Muscle layer of duodenum (tissue), 2 donors: Measurements from ENCODE around the gene SH3RF3.

Experiments used
- H3K27ac ChIP-seq: one replicate; pipeline ENCODE4 v1.7.0; 2013; ENCODE audit warnings: mild to moderate bottlenecking, low read length
- H3K27me3 ChIP-seq: one replicate; pipeline ENCODE4 v1.7.0; 2013; ENCODE audit warnings: low read depth, mild to moderate bottlenecking, control low read depth, low read length
- H3K36me3 ChIP-seq, 2 donors: one replicate each; pipeline ENCODE4 v1.7.0; 2013; ENCODE audit warnings: low read length in 2 of 2, control low read depth in 1 of 2, mild to moderate bottlenecking in 1 of 2; ENCODE audit not compliant: insufficient read depth in 2 of 2, control insufficient read depth in 1 of 2
- H3K4me1 ChIP-seq, 2 donors: one replicate each; pipeline ENCODE4 v1.7.0; 2013; ENCODE audit warnings: low read length in 2 of 2, mild to moderate bottlenecking in 2 of 2, control low read depth in 1 of 2, moderate library complexity in 1 of 2; ENCODE audit not compliant: insufficient read depth in 2 of 2, control insufficient read depth in 1 of 2
- H3K4me3 ChIP-seq, 2 donors: one replicate each; pipeline ENCODE4 v1.7.0; 2013; ENCODE audit warnings: low read length in 2 of 2, low read depth in 1 of 2, mild to moderate bottlenecking in 1 of 2
- H3K9me3 ChIP-seq, 2 donors: one replicate each; pipeline ENCODE4 v1.7.0; 2013; ENCODE audit warnings: low read length in 2 of 2, control low read depth in 1 of 2, mild to moderate bottlenecking in 1 of 2; ENCODE audit not compliant: control insufficient read depth in 1 of 2
- donor health status: healthy.

Gene SH3RF3

GRCh38 chr2:109342256-109342850 is 213.3 kb downstream of the SH3RF3 start:
- no peaks in the 10 kb centered on the region for H3K4me1 ChIP-seq
- no peaks in the 10 kb centered on the region for H3K27me3 ChIP-seq
- H3K27ac ChIP-seq = no peak overlapping the region
- H3K36me3 ChIP-seq = no peaks in the 10 kb centered on the region
- no peak overlapping the region for H3K4me3 ChIP-seq
- H3K9me3 ChIP-seq = no peaks in the 10 kb centered on the region

GRCh38 chr2:109342930-109343329 is 213.9 kb downstream of the SH3RF3 start:
- no peaks in the 10 kb centered on the region for H3K4me1 ChIP-seq
- H3K27me3 ChIP-seq = no peaks in the 10 kb centered on the region
- H3K36me3 ChIP-seq = no peaks in the 10 kb centered on the region
- H3K27ac ChIP-seq = no peak overlapping the region
- no peak overlapping the region for H3K4me3 ChIP-seq
- H3K9me3 ChIP-seq = no peaks in the 10 kb centered on the region

- H3K27ac ChIP-seq = no peak overlapping the region
- H3K4me3 ChIP-seq = no peak overlapping the region
- H3K4me1 ChIP-seq = no peaks in the 10 kb centered on the region
- no peaks in the 10 kb centered on the region for H3K27me3 ChIP-seq
- no peaks in the 10 kb centered on the region for H3K36me3 ChIP-seq
- H3K9me3 ChIP-seq = no peaks in the 10 kb centered on the region
Observed at GRCh38 chr2:109343460-109343859, 214.5 kb downstream of the SH3RF3 start.

GRCh38 chr2:109344270-109344805 is 215.3 kb downstream of the SH3RF3 start:
- no peaks in the 10 kb centered on the region for H3K36me3 ChIP-seq
- H3K27me3 ChIP-seq = no peaks in the 10 kb centered on the region
- H3K4me1 ChIP-seq = peaks cover 0 to 6% of the 10 kb centered on the region in 2 donors
- H3K9me3 ChIP-seq = no peaks in the 10 kb centered on the region
- no peak overlapping the region for H3K4me3 ChIP-seq
- H3K27ac ChIP-seq = no peak overlapping the region

- Histone ChIP-seq H3K9me3 (no peaks in the 10 kb centered on the region), H3K36me3 (no peaks in the 10 kb centered on the region), H3K4me1 (peaks cover 0 to 9% of the 10 kb centered on the region in 2 donors), H3K4me3 (no peak overlapping the region), H3K27me3 (no peaks in the 10 kb centered on the region), H3K27ac (no peak overlapping the region)
Observed at GRCh38 chr2:109345091-109345490, 216.1 kb downstream of the SH3RF3 start.

GRCh38 chr2:109345653-109346480 is 216.9 kb downstream of the SH3RF3 start:
- Histone ChIP-seq H3K36me3 (no peaks in the 10 kb centered on the region), H3K9me3 (no peaks in the 10 kb centered on the region), H3K4me1 (peaks cover 0 to 16% of the 10 kb centered on the region in 2 donors), H3K27me3 (no peaks in the 10 kb centered on the region), H3K4me3 (no peak overlapping the region), H3K27ac (no peak overlapping the region)

- H3K4me1 ChIP-seq = peaks cover 0 to 25% of the 10 kb centered on the region in 2 donors
- no peak overlapping the region for H3K4me3 ChIP-seq
- H3K9me3 ChIP-seq = no peaks in the 10 kb centered on the region
- H3K27ac ChIP-seq = no peak overlapping the region
- H3K27me3 ChIP-seq = no peaks in the 10 kb centered on the region
- no peaks in the 10 kb centered on the region for H3K36me3 ChIP-seq
Observed at GRCh38 chr2:109346601-109347228, 217.7 kb downstream of the SH3RF3 start.

- Histone ChIP-seq H3K27me3 (no peaks in the 10 kb centered on the region), H3K36me3 (no peaks in the 10 kb centered on the region), H3K9me3 (no peaks in the 10 kb centered on the region), H3K27ac (no peak overlapping the region), H3K4me3 (no peak overlapping the region), H3K4me1 (peaks cover 0 to 28% of the 10 kb centered on the region in 2 donors)
Observed at GRCh38 chr2:109347626-109348025, 218.6 kb downstream of the SH3RF3 start.

- H3K4me3 ChIP-seq = no peak overlapping the region
- H3K27me3 ChIP-seq = no peaks in the 10 kb centered on the region
- no peaks in the 10 kb centered on the region for H3K36me3 ChIP-seq
- H3K27ac ChIP-seq = no peak overlapping the region
- H3K4me1 ChIP-seq = peaks cover 0 to 28% of the 10 kb centered on the region in 2 donors
- H3K9me3 ChIP-seq = no peaks in the 10 kb centered on the region
Observed at GRCh38 chr2:109348190-109348589, 219.2 kb downstream of the SH3RF3 start.

- Histone ChIP-seq H3K27ac (no peak overlapping the region), H3K4me3 (no peak overlapping the region), H3K4me1 (peaks cover 0 to 28% of the 10 kb centered on the region in 2 donors), H3K27me3 (no peaks in the 10 kb centered on the region), H3K9me3 (no peaks in the 10 kb centered on the region), H3K36me3 (no peaks in the 10 kb centered on the region)
Observed at GRCh38 chr2:109348671-109349502, 219.9 kb downstream of the SH3RF3 start.
